Measurements from ENCODE around the gene MBP.
"Not testable (repeated sequence)": the region's sequence is repeated elsewhere in the genome, so short reads cannot be mapped to it uniquely, and the experiment has no call there.

DNA sequence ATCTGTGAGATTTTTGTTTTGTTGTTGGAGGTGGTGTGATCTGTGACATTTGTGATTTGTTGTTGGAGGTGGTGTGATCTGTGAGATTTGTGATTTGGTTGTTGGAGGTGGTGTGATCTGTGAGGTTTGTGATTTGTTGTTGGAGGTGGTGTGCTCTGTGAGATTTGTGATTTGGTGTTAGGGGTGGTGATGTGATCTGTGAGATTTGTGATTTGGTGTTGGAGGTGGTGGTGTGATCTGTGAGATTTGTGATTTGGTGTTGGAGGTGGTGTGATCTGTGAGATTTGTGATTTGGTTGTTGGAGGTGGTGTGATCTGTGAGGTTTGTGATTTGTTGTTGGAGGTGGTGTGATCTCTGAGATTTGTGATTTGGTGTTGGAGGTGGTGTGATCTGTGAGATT, 165.3 kb downstream of the MBP start:
- TF ChIP-seq, protein P1, sequence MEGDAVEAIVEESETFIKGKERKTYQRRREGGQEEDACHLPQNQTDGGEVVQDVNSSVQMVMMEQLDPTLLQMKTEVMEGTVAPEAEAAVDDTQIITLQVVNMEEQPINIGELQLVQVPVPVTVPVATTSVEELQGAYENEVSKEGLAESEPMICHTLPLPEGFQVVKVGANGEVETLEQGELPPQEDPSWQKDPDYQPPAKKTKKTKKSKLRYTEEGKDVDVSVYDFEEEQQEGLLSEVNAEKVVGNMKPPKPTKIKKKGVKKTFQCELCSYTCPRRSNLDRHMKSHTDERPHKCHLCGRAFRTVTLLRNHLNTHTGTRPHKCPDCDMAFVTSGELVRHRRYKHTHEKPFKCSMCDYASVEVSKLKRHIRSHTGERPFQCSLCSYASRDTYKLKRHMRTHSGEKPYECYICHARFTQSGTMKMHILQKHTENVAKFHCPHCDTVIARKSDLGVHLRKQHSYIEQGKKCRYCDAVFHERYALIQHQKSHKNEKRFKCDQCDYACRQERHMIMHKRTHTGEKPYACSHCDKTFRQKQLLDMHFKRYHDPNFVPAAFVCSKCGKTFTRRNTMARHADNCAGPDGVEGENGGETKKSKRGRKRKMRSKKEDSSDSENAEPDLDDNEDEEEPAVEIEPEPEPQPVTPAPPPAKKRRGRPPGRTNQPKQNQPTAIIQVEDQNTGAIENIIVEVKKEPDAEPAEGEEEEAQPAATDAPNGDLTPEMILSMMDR (IDR thresholded peaks at IDR 0.05) = not testable (repeated sequence)
- not testable (repeated sequence) for TF ChIP-seq POLR2AphosphoS5 (IDR thresholded peaks at IDR 0.05)
